Fibroblast of lung (primary cell): Measurements from ENCODE around the gene MMP3.

ENCODE experiments used
- CTCF ChIP-seq, 2 donors: IDR thresholded peaks in 1 of 2; conservative IDR thresholded peaks in 1 of 2; 1 replicate in 1 of 2; 2 replicates in 1 of 2; pipeline ENCODE4 v1.5.1; 2011 to 2012; ENCODE audit warnings: low read length in 2 of 2, control low read depth in 1 of 2, inconsistent platforms in 1 of 2, low read depth in 1 of 2, mild to moderate bottlenecking in 1 of 2
- EZH2 ChIP-seq: IDR thresholded peaks from 2 replicates; pipeline ENCODE4 v1.5.1; 2012; ENCODE audit warnings: low read length, control low read depth, mild to moderate bottlenecking; ENCODE audit errors: missing control alignments

- TF ChIP-seq EZH2 (no peak), CTCF (conservative IDR thresholded peaks at IDR 0.05 in 1 of 2, IDR thresholded peaks at IDR 0.05 in 1 of 2; ENCODE audit: low read depth in 1 of 2, low read length in 2 of 2) (no peak)
These were observed 36.4 kb upstream of the MMP3 start for GRCh38 chr11:102879801-102880200.
